AG10803 (cell line): Measurements from ENCODE around the gene CWF19L2.

Source experiments
- DNase-seq: peaks from one replicate; pipeline ENCODE4 v3.0.0; 2010; ENCODE audit warnings: low read depth
- H3K4me3 ChIP-seq: 2 replicates; pipeline ENCODE4 v1.5.1; 2011; ENCODE audit warnings: mild to moderate bottlenecking, low read length, control low read depth
- CTCF ChIP-seq: conservative IDR thresholded peaks from 2 replicates; pipeline ENCODE4 v1.5.1; 2011; ENCODE audit warnings: mild to moderate bottlenecking, low read length, control low read depth, inconsistent platforms

Gene CWF19L2

GRCh38 chr11:107493117-107493516, 35.5 kb upstream of the CWF19L2 start:
- H3K4me3 ChIP-seq, result no peak overlapping the region
- peak; percentile 52 for DNase-seq
- no peak for TF ChIP-seq CTCF

- no peak overlapping the region for H3K4me3 ChIP-seq
- TF ChIP-seq CTCF, result no peak
- DNase-seq, result no peak
Observed at GRCh38 chr11:107490836-107491235, 33.2 kb upstream of the CWF19L2 start.

GRCh38 chr11:107482234-107482633, 24.6 kb upstream of the CWF19L2 start:
- TF ChIP-seq CTCF, result no peak
- H3K4me3 ChIP-seq, result no peak overlapping the region
- DNase-seq, result no peak

GRCh38 chr11:107478922-107479321, 21.3 kb upstream of the CWF19L2 start:
- no peak for DNase-seq
- TF ChIP-seq CTCF, result no peak

GRCh38 chr11:107477820-107478219, 20.2 kb upstream of the CWF19L2 start:
- no peak for DNase-seq
- no peak for TF ChIP-seq CTCF
- no peak overlapping the region for H3K4me3 ChIP-seq

More at GRCh38 chr11:107478922-107479321, 21.3 kb upstream of the CWF19L2 start:
- H3K4me3 ChIP-seq, result no peak overlapping the region

GRCh38 chr11:107473792-107474191, 16.2 kb upstream of the CWF19L2 start:
- no peak overlapping the region for H3K4me3 ChIP-seq
- no peak for TF ChIP-seq CTCF
- DNase-seq, result peak; percentile 22

GRCh38 chr11:107472966-107473365, 15.3 kb upstream of the CWF19L2 start:
- no peak for DNase-seq
- no peak overlapping the region for H3K4me3 ChIP-seq
- no peak for TF ChIP-seq CTCF
